Astrocyte (in vitro differentiated cells and primary cell): ENCODE results near the gene LHPP. TPM values are rescaled to one million over a fixed set of nuclear protein-coding genes. Genes with fewer than 3 reads are reported as not detected.

ENCODE experiments used
- DNase-seq: peaks from one replicate; pipeline ENCODE4 v3.0.0-alpha.2; 2010; ENCODE audit warnings: low read depth
- FAIRE-seq: peaks from 2 replicates; lab custom pipeline; 2011; peaks lifted over from hg19 to GRCh38; lab: Jason Lieb, UNC
- H2AFZ ChIP-seq: 2 replicates; pipeline ENCODE4 v1.6.0; 2012; ENCODE audit warnings: low read depth, low read length, inconsistent platforms
- H3K27ac ChIP-seq: 2 replicates; pipeline ENCODE4 v1.5.1; 2011; ENCODE audit warnings: low read depth, low read length, inconsistent platforms
- H3K27me3 ChIP-seq: 2 replicates; pipeline ENCODE4 v1.6.0; 2011; ENCODE audit warnings: low read length, inconsistent platforms; ENCODE audit not compliant: insufficient read depth
- H3K36me3 ChIP-seq: 2 replicates; pipeline ENCODE4 v1.5.1; 2011; ENCODE audit warnings: low read length, inconsistent platforms; ENCODE audit not compliant: insufficient read depth
- H3K4me1 ChIP-seq: 2 replicates; pipeline ENCODE4 v1.5.1; 2011; ENCODE audit warnings: low read length, inconsistent platforms; ENCODE audit not compliant: insufficient read depth
- H3K4me2 ChIP-seq: 2 replicates; pipeline ENCODE4 v1.6.0; 2012; ENCODE audit warnings: low read length, inconsistent platforms
- H3K4me3 ChIP-seq: 2 replicates; pipeline ENCODE4 v1.5.1; 2011; ENCODE audit warnings: low read depth, mild to moderate bottlenecking, low read length, inconsistent platforms; ENCODE audit not compliant: insufficient read depth
- H3K79me2 ChIP-seq: 2 replicates; pipeline ENCODE4 v1.6.0; 2012; ENCODE audit warnings: mild to moderate bottlenecking, low read length, inconsistent platforms; ENCODE audit not compliant: insufficient read depth
- H3K9ac ChIP-seq: 2 replicates; pipeline ENCODE4 v1.6.0; 2012; ENCODE audit warnings: mild to moderate bottlenecking, low read length, inconsistent platforms
- H3K9me3 ChIP-seq: 2 replicates; pipeline ENCODE4 v1.5.1; 2012; ENCODE audit warnings: low read depth, mild to moderate bottlenecking, low read length, inconsistent platforms; ENCODE audit not compliant: insufficient read depth
- H4K20me1 ChIP-seq: 2 replicates; pipeline ENCODE4 v1.6.0; 2012; ENCODE audit warnings: low read length, inconsistent platforms; ENCODE audit not compliant: insufficient read depth
- H3K27ac Mint-ChIP-seq: one replicate; pipeline ENCODE4 v1.8.0; 2021; ENCODE audit warnings: mild to moderate bottlenecking, mixed read lengths; ENCODE audit not compliant: unreplicated experiment
- H3K27me3 Mint-ChIP-seq: one replicate; pipeline ENCODE4 v1.8.0; 2021; ENCODE audit warnings: low read depth, mixed read lengths; ENCODE audit not compliant: unreplicated experiment
- H3K36me3 Mint-ChIP-seq: one replicate; pipeline ENCODE4 v1.8.0; 2021; ENCODE audit warnings: low read depth, mixed read lengths; ENCODE audit not compliant: unreplicated experiment
- H3K4me1 Mint-ChIP-seq: one replicate; pipeline ENCODE4 v1.8.0; 2021; ENCODE audit warnings: low read depth, mixed read lengths; ENCODE audit not compliant: unreplicated experiment
- H3K4me3 Mint-ChIP-seq: one replicate; pipeline ENCODE4 v1.8.0; 2021; ENCODE audit warnings: mild to moderate bottlenecking, moderate library complexity, mixed read lengths; ENCODE audit not compliant: unreplicated experiment
- H3K9me3 Mint-ChIP-seq: one replicate; pipeline ENCODE4 v1.8.0; 2021; ENCODE audit warnings: mild to moderate bottlenecking, mixed read lengths; ENCODE audit not compliant: unreplicated experiment
- EZH2 ChIP-seq: IDR thresholded peaks from 2 replicates; pipeline ENCODE4 v1.6.1; 2012; ENCODE audit warnings: mild to moderate bottlenecking, low read length, inconsistent platforms; ENCODE audit not compliant: insufficient read depth
- total RNA-seq: library from RNA; stranded (reverse); gene quantifications from 2 replicates; pipeline ENCODE4 v1.2.1, GENCODE V29; 2021
- TF ChIP-seq, protein P1 (sequence below): IDR thresholded peaks from 2 replicates; pipeline ENCODE4 v1.5.1; 2011; ENCODE audit warnings: low read depth, mild to moderate bottlenecking, inconsistent platforms, low read length, moderate library complexity; ENCODE audit not compliant: insufficient read depth

LHPP gene
- total RNA-seq, 1 donor from 2014 or later: 6.9 TPM

- Histone ChIP-seq H3K4me1 (no peaks in the 10 kb centered on the region), H3K4me2 (no peak overlapping the region), H3K27ac (no peak overlapping the region), H3K4me3 (no peak overlapping the region), H2AFZ (no peak overlapping the region), H3K9me3 (no peaks in the 10 kb centered on the region), H4K20me1 (no peaks in the 10 kb centered on the region), H3K27me3 (peaks cover 11% of the 10 kb centered on the region), H3K36me3 (no peaks in the 10 kb centered on the region), H3K9ac (no peak overlapping the region), H3K79me2 (no peaks in the 10 kb centered on the region)
- Mint-ChIP-seq H3K4me3 (no peak overlapping the region), H3K36me3 (no peaks in the 10 kb centered on the region), H3K9me3 (peaks cover 8% of the 10 kb centered on the region), H3K27me3 (peaks cover 36% of the 10 kb centered on the region), H3K27ac (no peak overlapping the region), H3K4me1 (no peaks in the 10 kb centered on the region)
- TF ChIP-seq, protein P1, sequence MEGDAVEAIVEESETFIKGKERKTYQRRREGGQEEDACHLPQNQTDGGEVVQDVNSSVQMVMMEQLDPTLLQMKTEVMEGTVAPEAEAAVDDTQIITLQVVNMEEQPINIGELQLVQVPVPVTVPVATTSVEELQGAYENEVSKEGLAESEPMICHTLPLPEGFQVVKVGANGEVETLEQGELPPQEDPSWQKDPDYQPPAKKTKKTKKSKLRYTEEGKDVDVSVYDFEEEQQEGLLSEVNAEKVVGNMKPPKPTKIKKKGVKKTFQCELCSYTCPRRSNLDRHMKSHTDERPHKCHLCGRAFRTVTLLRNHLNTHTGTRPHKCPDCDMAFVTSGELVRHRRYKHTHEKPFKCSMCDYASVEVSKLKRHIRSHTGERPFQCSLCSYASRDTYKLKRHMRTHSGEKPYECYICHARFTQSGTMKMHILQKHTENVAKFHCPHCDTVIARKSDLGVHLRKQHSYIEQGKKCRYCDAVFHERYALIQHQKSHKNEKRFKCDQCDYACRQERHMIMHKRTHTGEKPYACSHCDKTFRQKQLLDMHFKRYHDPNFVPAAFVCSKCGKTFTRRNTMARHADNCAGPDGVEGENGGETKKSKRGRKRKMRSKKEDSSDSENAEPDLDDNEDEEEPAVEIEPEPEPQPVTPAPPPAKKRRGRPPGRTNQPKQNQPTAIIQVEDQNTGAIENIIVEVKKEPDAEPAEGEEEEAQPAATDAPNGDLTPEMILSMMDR: no peak
- TF ChIP-seq EZH2: no peak
- DNase-seq: no peak
- FAIRE-seq: no peak
Measured at GRCh38 chr10:124566981-124567835, 105.6 kb downstream of the LHPP start.

- no peak overlapping the region for H3K9ac ChIP-seq
- no peak overlapping the region for H3K4me2 ChIP-seq
- Mint-ChIP-seq H3K4me3 (no peak overlapping the region), H3K27me3 (peaks cover 39% of the 10 kb centered on the region), H3K4me1 (no peaks in the 10 kb centered on the region), H3K36me3 (no peaks in the 10 kb centered on the region), H3K27ac (no peak overlapping the region), H3K9me3 (peaks cover 7% of the 10 kb centered on the region)
- no peaks in the 10 kb centered on the region for H3K4me1 ChIP-seq
- no peak overlapping the region for H3K4me3 ChIP-seq
- H2AFZ ChIP-seq: no peak overlapping the region
- no peak for FAIRE-seq
- DNase-seq: no peak
- H3K27ac ChIP-seq: no peak overlapping the region
- TF ChIP-seq EZH2: no peak
- TF ChIP-seq, protein P1: no peak
- no peaks in the 10 kb centered on the region for H4K20me1 ChIP-seq
- no peaks in the 10 kb centered on the region for H3K9me3 ChIP-seq
- no peaks in the 10 kb centered on the region for H3K36me3 ChIP-seq
- H3K79me2 ChIP-seq: no peaks in the 10 kb centered on the region
- peaks cover 11% of the 10 kb centered on the region for H3K27me3 ChIP-seq
Measured at GRCh38 chr10:124568339-124568738, 106.7 kb downstream of the LHPP start.
